Choroid plexus epithelial cell (primary cell): ENCODE measurements around the gene RNF169.
A peak's percentile ranks its signal among the peaks of the same experiment; 100 is the strongest.

Source experiments
- DNase-seq: peaks from one replicate; pipeline ENCODE4 v3.0.0-alpha.2; 2010; ENCODE audit warnings: low read depth
- H3K4me3 ChIP-seq: 2 replicates; pipeline ENCODE4 v1.5.1; 2011; ENCODE audit warnings: low read depth, mild to moderate bottlenecking, control low read depth, low read length, moderate library complexity
- TF ChIP-seq, protein P1 (sequence below): conservative IDR thresholded peaks from 2 replicates; pipeline ENCODE4 v1.5.1; 2011; ENCODE audit warnings: low read depth, mild to moderate bottlenecking, control low read depth, inconsistent platforms, low read length, moderate library complexity

Gene RNF169

GRCh38 chr11:74748211-74749126 is at the start of gene RNF169:
RNF169 (plus strand) TSS chr11:74748849; CDS start chr11:74748881, 32 bp downstream.
- DNase-seq, result peak; percentile 98
- TF ChIP-seq, protein P1, sequence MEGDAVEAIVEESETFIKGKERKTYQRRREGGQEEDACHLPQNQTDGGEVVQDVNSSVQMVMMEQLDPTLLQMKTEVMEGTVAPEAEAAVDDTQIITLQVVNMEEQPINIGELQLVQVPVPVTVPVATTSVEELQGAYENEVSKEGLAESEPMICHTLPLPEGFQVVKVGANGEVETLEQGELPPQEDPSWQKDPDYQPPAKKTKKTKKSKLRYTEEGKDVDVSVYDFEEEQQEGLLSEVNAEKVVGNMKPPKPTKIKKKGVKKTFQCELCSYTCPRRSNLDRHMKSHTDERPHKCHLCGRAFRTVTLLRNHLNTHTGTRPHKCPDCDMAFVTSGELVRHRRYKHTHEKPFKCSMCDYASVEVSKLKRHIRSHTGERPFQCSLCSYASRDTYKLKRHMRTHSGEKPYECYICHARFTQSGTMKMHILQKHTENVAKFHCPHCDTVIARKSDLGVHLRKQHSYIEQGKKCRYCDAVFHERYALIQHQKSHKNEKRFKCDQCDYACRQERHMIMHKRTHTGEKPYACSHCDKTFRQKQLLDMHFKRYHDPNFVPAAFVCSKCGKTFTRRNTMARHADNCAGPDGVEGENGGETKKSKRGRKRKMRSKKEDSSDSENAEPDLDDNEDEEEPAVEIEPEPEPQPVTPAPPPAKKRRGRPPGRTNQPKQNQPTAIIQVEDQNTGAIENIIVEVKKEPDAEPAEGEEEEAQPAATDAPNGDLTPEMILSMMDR, result no peak
- peak within 1 kb of the TSS; percentile 77 for H3K4me3 ChIP-seq

DNA sequence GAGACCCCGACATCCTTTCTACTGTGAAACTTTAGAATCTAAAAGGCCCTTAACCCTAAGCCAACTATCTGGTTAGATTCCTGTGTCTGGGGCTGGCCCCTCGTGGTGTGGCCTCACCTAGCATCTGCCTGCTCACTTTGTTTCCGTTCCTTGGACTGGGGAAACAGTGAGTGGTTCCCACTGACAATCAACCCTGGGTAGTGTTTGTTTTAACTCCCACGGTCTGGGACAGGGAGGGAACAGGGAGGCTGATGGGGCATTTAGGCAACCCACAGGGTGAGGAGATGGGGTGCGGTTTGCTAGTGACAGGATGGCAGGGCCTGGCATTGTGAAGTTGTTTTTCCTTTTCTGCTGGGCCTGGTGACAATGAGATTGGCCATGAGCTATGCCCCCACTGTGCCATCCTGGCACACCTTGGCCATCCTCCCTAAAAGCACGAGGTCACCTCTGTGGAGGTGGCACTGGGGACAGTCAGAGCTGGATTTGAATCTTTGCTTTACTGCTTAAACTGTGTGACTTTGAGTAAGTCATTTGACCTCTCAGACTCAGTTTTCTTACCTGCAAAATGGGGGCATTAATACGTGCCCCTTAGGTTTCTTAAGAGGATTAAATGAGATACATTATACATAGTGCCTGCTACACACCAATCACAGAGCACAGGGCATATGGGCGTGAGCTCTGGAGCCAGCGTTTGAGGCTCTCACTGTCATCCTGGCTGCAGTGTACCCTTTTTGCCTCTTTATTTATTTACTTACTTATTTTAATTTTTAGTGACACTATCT is 48.8 kb upstream of the RNF169 start:
- no peak overlapping the region for H3K4me3 ChIP-seq
- peak; percentile 22 for DNase-seq
- TF ChIP-seq, protein P1, result no peak

- peak; percentile 41 for DNase-seq
- H3K4me3 ChIP-seq, result no peak overlapping the region
- TF ChIP-seq, protein P1, result peak; percentile 50
These were observed 47.3 kb upstream of the RNF169 start for GRCh38 chr11:74701351-74701750.

- TF ChIP-seq, protein P1, result peak; percentile 97
- no peak overlapping the region for H3K4me3 ChIP-seq
- peak; percentile 84 for DNase-seq
These were observed 46.2 kb upstream of the RNF169 start for GRCh38 chr11:74702383-74703007.

- H3K4me3 ChIP-seq, result no peak overlapping the region
- TF ChIP-seq, protein P1, result no peak
- DNase-seq, result no peak
These were observed 45.4 kb upstream of the RNF169 start for GRCh38 chr11:74703211-74703610.

DNA sequence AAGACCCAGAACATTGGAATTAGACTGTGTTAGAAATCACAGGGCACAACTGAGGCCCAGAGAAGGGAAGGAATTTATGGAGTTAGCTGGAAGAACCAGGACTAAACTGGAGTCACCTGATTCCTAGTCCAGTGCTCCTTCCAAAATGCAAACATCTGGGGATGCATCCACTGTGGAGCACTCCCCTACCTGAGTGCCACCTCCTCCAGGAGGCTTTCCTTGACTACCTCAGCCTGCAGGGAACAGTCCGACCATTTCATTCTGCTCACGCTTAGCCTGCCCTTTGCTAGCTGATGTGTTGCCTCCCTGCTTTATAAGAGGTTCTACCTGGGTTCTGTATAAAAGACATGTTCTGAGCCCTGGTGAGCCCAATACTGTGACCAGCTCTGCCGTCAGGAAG is 41.5 kb upstream of the RNF169 start:
- TF ChIP-seq, protein P1, result no peak
- H3K4me3 ChIP-seq, result no peak overlapping the region
- no peak for DNase-seq
